GM23248 (cell line): ENCODE measurements around the gene PDE2A. TPM values are rescaled to one million over a fixed set of nuclear protein-coding genes. Genes with fewer than 3 reads are reported as not detected.
"Not testable (repeated sequence)": the region's sequence is repeated elsewhere in the genome, so short reads cannot be mapped to it uniquely, and the experiment has no call there.

Experiments used
- DNase-seq: peaks from one replicate; pipeline ENCODE4 v3.0.0-alpha.2; 2015
- H2AFZ ChIP-seq: fragments of 200-600 bp; sonication (generic); 2 replicates; pipeline ENCODE4 v1.6.1; 2016; ENCODE audit warnings: antibody characterized with exemption
- H3F3A ChIP-seq: fragments of 200-600 bp; sonication (generic); 2 replicates; pipeline ENCODE4 v1.6.1; 2016; ENCODE audit warnings: mild to moderate bottlenecking, antibody characterized with exemption, mixed run types; ENCODE audit not compliant: insufficient read depth
- H3K27ac ChIP-seq: fragments of 200-600 bp; sonication (generic); 2 replicates; pipeline ENCODE4 v1.5.1; 2016; ENCODE audit warnings: mild to moderate bottlenecking
- H3K27me3 ChIP-seq: fragments of 200-600 bp; sonication (generic); replicated peaks from 2 replicates; pipeline ENCODE4 v1.6.1; 2016; ENCODE audit warnings: mild to moderate bottlenecking; ENCODE audit not compliant: insufficient read depth
- H3K36me3 ChIP-seq: fragments of 200-600 bp; sonication (generic); 2 replicates; pipeline ENCODE4 v1.6.1; 2016; ENCODE audit warnings: low read depth, mild to moderate bottlenecking
- H3K4me1 ChIP-seq: fragments of 200-600 bp; sonication (generic); 2 replicates; pipeline ENCODE4 v1.6.1; 2016; ENCODE audit warnings: mild to moderate bottlenecking; ENCODE audit not compliant: insufficient read depth
- H3K4me2 ChIP-seq: fragments of 200-600 bp; sonication (generic); one replicate; pipeline ENCODE4 v1.6.1; 2016; ENCODE audit warnings: mild to moderate bottlenecking; ENCODE audit not compliant: unreplicated experiment
- H3K4me3 ChIP-seq: fragments of 200-600 bp; sonication (generic); 2 replicates; pipeline ENCODE4 v1.5.1; 2016; ENCODE audit warnings: mild to moderate bottlenecking
- H3K79me2 ChIP-seq: fragments of 200-600 bp; sonication (generic); 2 replicates; pipeline ENCODE4 v1.6.1; 2016; ENCODE audit warnings: mild to moderate bottlenecking; ENCODE audit not compliant: insufficient read depth
- H3K9ac ChIP-seq: fragments of 200-600 bp; sonication (generic); 2 replicates; pipeline ENCODE4 v1.6.1; 2016; ENCODE audit warnings: mild to moderate bottlenecking
- H3K9me2 ChIP-seq: fragments of 200-600 bp; sonication (generic); 2 replicates; pipeline ENCODE4 v1.6.1; 2016; ENCODE audit warnings: mixed run types, mild to moderate bottlenecking, moderate library complexity; ENCODE audit not compliant: insufficient read depth
- H3K9me3 ChIP-seq: fragments of 200-600 bp; sonication (generic); one replicate; pipeline ENCODE4 v1.6.1; 2017; ENCODE audit warnings: low read depth
- H4K20me1 ChIP-seq: fragments of 200-600 bp; sonication (generic); 2 replicates; pipeline ENCODE4 v1.6.0; 2016; ENCODE audit not compliant: insufficient read depth
- EZH2 ChIP-seq: fragments of 200-600 bp; sonication (generic); IDR thresholded peaks from 2 replicates; pipeline ENCODE4 v1.6.1; 2018; ENCODE audit warnings: antibody characterized with exemption, mild to moderate bottlenecking; ENCODE audit not compliant: insufficient read depth, poor library complexity, severe bottlenecking
- EZH2phosphoT487 ChIP-seq: fragments of 200-600 bp; sonication (generic); IDR thresholded peaks from 2 replicates; pipeline ENCODE4 v1.6.1; 2018; ENCODE audit warnings: antibody characterized with exemption, moderate library complexity, mild to moderate bottlenecking, low read depth; ENCODE audit not compliant: insufficient read depth
- WGBS, 2 experiments: methylation state at CpG; one replicate each; pipeline ENCODE4 v1.1.6; 2015 to 2017; ENCODE audit warnings: low lambda C conversion rate in 2 of 2, low coverage in 1 of 2; ENCODE audit errors: missing lambda C conversion rate in 2 of 2; 5-methylcytosine and 5-hydroxymethylcytosine counted together
- in situ Hi-C: fragments of 300-500 bp; cut with MboI; formaldehyde crosslinking; loops from 2 replicates; pipeline ENCODE4 v1.15.0; 2020
- polyA plus RNA-seq: library from polyadenylated mRNA; unstranded; fragments of >200 nt; fragmentation: Nextera tagmentation; extraction: Ambion mirVana; gene quantifications from 2 replicates; pipeline ENCODE4 v1.2.1, GENCODE V29; 2016
- total RNA-seq: library from RNA; depleted of rRNA; stranded (reverse); fragments of >200 nt; shearing (Covaris generic); gene quantifications from 2 replicates; pipeline ENCODE4 v1.2.3, GENCODE V29; 2014

Gene PDE2A
- total and polyA plus RNA-seq, 2 experiments from 2014 or later: 1.0 to 2.3 TPM

DNA sequence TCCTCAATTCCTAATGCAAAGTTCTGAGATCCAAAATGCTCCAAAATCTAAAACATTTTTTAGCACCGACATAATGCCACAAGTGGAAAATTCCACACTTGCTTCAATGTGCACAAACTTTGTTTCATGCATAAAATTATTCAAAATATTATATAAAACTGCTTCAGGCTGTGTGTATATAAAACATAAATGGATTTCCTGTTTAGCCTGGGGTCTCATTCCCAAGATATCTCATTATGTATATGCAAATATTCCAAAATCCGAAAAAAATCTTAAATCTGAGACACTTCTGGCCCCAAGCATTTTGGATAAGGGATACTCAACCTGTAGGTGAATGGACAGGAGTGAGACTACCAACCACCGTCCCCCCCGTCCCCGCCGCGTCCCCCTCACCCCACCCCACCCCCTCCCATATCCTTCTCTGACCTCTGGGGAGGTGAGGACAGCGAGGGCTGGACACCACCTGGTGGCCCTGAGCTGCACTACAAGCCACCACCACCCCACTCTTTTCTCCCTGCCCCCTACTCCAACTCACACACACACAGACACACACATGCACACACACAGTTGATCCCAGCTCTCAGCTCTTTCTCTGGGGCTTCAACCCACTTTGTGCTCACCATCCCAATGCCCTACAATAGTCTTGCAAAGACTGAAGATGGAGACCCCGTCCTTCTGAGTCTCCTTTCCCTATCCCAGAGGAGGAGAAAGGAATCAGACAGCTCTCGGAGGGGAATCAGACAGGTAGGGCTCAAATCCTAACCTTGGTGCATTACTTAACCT lies 101.0 kb downstream of the PDE2A start:
- H4K20me1 ChIP-seq: no peaks in the 10 kb centered on the region
- no peaks in the 10 kb centered on the region for H3K36me3 ChIP-seq
- no peaks in the 10 kb centered on the region for H3K27me3 ChIP-seq
- peaks cover 19% of the 10 kb centered on the region for H3K4me1 ChIP-seq
- H3K9me2 ChIP-seq: no peaks in the 10 kb centered on the region
- no peak overlapping the region for H3K27ac ChIP-seq
- peak; percentile 62 for DNase-seq
- no peaks in the 10 kb centered on the region for H3K79me2 ChIP-seq
- no peak overlapping the region for H3K4me2 ChIP-seq
- H3K9ac ChIP-seq: no peak overlapping the region
- WGBS, 2 experiments: 31 to 64% methylated on average over 4 to 10 of the region's 10 CpGs
- in situ Hi-C loops: loop anchor here (5.0 kb wide), 1 partner anchor 96 kb away; no protein-coding TSS in a partner anchor
- H3K4me3 ChIP-seq: no peak overlapping the region
- TF ChIP-seq EZH2: no peak
- TF ChIP-seq EZH2phosphoT487: no peak
- H3K9me3 ChIP-seq: no peaks in the 10 kb centered on the region
- H3F3A ChIP-seq: peaks cover 16% of the 10 kb centered on the region; the same call in 1 of the 2 replicates
- H2AFZ ChIP-seq: no peak overlapping the region

DNA sequence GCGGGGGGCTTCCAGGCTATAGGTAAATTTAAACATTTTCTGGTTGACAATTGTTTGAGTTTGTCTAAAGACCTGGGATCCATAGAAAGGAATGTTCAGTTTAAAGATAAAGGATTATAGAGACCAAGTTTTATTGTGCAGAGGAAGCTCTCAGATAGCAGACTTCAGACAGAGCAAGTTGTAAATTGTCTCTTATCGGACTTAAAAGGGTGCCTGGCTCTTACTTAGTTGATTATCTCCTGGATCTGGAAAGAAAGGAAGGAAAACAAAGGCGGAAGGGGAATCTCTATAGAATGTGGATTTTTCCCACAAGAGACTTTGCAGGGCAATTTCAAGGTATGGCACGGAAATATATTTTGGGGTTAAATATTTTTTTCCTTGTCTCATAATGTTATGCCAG lies 101.7 kb downstream of the PDE2A start:
- not testable (repeated sequence) for H3K9me2 ChIP-seq, H3K9me3 ChIP-seq, H3K27ac ChIP-seq, H3K4me3 ChIP-seq, H3K36me3 ChIP-seq, DNase-seq, H3K4me2 ChIP-seq, H2AFZ ChIP-seq, H3K9ac ChIP-seq, H3K27me3 ChIP-seq, H3K79me2 ChIP-seq, H4K20me1 ChIP-seq
- WGBS, 2 experiments: 61 to 64% methylated on average over 4 of the region's 4 CpGs
- peaks cover 16% of the 10 kb centered on the region; the same call in 1 of the 2 replicates for H3F3A ChIP-seq
- H3K4me1 ChIP-seq: peaks cover 19% of the 10 kb centered on the region
- in situ Hi-C loops: loop anchor here (5.0 kb wide), 1 partner anchor 95 kb away; no protein-coding TSS in a partner anchor

DNA sequence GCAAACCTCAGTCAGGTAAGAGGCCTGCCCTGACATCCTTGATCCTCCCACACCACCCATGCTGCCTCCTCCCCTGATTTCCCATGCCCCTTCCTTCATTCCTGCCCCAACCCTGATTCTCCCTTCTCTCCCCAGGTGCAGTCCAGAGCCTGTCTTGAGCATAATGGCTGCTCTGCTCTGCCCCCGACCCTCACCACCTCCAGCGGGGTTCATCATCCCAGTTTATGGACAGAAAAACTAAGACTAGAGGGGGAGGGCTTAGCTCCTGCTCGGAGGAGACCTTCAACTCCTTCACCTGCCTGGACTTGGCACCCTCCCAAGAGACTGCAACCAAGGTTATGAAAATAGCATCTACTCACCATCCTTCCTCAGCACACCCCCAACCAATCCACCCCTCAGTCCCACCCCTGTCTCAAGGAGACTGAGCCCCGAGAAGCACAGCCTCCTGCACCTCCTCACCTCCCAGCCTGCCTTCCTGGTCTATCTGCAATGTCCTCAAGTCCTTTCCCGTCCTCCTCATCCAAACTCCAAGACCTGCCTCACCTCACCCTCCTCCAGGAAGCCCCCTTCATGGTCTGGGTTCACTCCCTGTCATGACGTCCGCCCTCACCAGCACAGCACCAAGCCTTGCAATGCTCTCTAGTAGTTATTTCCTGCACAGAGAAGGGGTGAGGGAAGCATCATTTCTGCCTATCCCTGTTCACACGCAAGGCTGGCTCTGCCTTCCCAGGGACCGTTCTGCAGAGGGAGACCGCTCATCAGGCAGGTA lies 103.1 kb downstream of the PDE2A start:
- Histone ChIP-seq H3K27me3 (no peaks in the 10 kb centered on the region), H4K20me1 (no peaks in the 10 kb centered on the region), H3K27ac (no peak overlapping the region), H3K4me3 (no peak overlapping the region), H3K36me3 (no peaks in the 10 kb centered on the region), H3K79me2 (no peaks in the 10 kb centered on the region), H3K9me3 (no peaks in the 10 kb centered on the region), H3K9me2 (no peaks in the 10 kb centered on the region), H3K4me2 (no peak overlapping the region), H3K4me1 (peaks cover 26% of the 10 kb centered on the region), H3F3A (peaks cover 16% of the 10 kb centered on the region; the same call in 1 of the 2 replicates), H2AFZ (no peak overlapping the region), H3K9ac (no peak overlapping the region)
- DNase-seq: no peak
- 95 to 96% methylated on average over 9 of the region's 10 CpGs for WGBS, 2 experiments
- in situ Hi-C loops: loop anchor here (5.0 kb wide), 1 partner anchor 94 kb away; no protein-coding TSS in a partner anchor
- no peak for TF ChIP-seq EZH2phosphoT487
- no peak for TF ChIP-seq EZH2

DNA sequence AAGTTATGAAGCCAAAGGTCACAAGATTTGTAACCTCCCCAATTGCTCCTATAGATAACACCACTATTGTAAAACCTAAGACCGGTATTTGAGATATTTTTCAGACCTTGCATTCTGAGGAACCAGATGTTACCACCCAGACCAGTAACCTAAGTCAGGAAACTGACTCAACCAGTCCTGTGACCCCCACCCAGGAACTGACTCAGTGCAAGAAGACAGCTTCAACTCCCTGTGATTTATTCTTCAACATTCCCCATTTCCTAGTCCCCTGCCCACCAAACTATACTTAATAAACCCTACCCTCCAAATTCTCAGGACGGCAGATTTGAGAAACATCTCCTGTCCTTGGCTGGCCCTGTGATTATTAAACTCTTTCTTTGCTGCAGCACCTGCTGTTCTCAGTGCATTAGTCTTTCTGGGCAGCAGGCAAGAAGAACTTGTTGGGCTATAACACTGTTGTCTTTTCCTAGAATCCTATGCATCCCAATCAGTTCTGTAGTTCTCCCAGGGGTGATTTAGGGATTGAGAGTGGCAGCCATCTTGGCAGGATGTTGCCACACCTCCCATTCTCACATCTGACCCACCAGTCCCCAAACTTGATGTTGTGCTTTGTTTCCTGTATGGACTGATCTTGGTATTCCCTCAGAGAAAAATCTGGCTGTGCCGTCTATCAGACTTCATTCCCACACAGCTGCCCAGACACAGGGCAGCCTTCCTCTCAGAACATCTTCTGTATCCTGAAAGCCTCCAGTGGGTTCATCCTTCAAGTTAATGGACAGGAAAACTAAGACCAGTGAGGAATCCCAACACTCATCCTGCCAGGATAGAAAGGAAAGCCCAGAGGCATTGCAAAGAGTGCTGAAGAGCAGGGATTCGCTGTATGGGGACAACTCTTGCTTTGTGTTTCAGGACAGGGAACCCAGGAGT lies 104.0 kb downstream of the PDE2A start:
- Histone ChIP-seq H3K4me1 (peaks cover 26% of the 10 kb centered on the region), H3K79me2 (no peaks in the 10 kb centered on the region), H3K36me3 (no peaks in the 10 kb centered on the region), H3K4me3 (no peak overlapping the region), H3K9me2 (no peaks in the 10 kb centered on the region), H3K27me3 (no peaks in the 10 kb centered on the region), H4K20me1 (no peaks in the 10 kb centered on the region), H3K9me3 (no peaks in the 10 kb centered on the region), H3K9ac (no peak overlapping the region), H3F3A (peaks cover 16% of the 10 kb centered on the region; the same call in 1 of the 2 replicates), H3K27ac (peak overlapping the region; percentile 57), H3K4me2 (peak overlapping the region; percentile 32), H2AFZ (peak overlapping the region; percentile 44)
- TF ChIP-seq EZH2: no peak
- TF ChIP-seq EZH2phosphoT487: no peak
- 37 to 50% methylated on average over 3 to 4 of the region's 4 CpGs for WGBS, 2 experiments
- DNase-seq: peak; percentile 71
- in situ Hi-C loops: loop anchor here (5.0 kb wide), 1 partner anchor 93 kb away; no protein-coding TSS in a partner anchor
